Thyroid gland (tissue), 4 donors: ENCODE results near the gene RAMAC. TPM values are rescaled to one million over a fixed set of nuclear protein-coding genes. Genes with fewer than 3 reads are reported as not detected.

Experiments used
- DNase-seq, 2 donors: peaks; one replicate each; pipeline ENCODE4 v3.0.0-alpha.2; 2019
- H3K27ac ChIP-seq, 3 donors: fragments of 200-600 bp; sonication (generic); 1 replicate in 2 of 3; 2 replicates in 1 of 3; pipeline ENCODE4 v1.5.1; 2016 to 2019; ENCODE audit warnings: mild to moderate bottlenecking in 1 of 3, moderate library complexity in 1 of 3
- H3K27me3 ChIP-seq: fragments of 200-600 bp; sonication (generic); one replicate; pipeline ENCODE4 v1.5.1; 2019
- H3K36me3 ChIP-seq, 2 donors: fragments of 200-600 bp; sonication (generic); one replicate each; pipeline ENCODE4 v1.5.1; 2016 to 2019
- H3K4me1 ChIP-seq, 2 donors: fragments of 200-600 bp; sonication (generic); one replicate each; pipeline ENCODE4 v1.5.1; 2017 to 2019
- H3K4me3 ChIP-seq, 3 donors: fragments of 200-600 bp; sonication (generic); replicated peaks in 1 of 3; 1 replicate in 2 of 3; 2 replicates in 1 of 3; pipeline ENCODE4 v1.5.1; 2016; ENCODE audit warnings: mild to moderate bottlenecking in 1 of 3
- H3K9me3 ChIP-seq: fragments of 200-600 bp; sonication (generic); one replicate; pipeline ENCODE4 v1.5.1; 2017
- CTCF ChIP-seq, 6 experiments: fragments of 200-600 bp in 3 of 6; fragments of 450-650 bp in 3 of 6; sonication (generic) in 3 of 6; IDR thresholded peaks; one replicate each; pipeline ENCODE4 v1.5.1; 2016 to 2019; ENCODE audit warnings: antibody characterized with exemption in 6 of 6, mild to moderate bottlenecking in 2 of 6, inconsistent platforms in 1 of 6, moderate library complexity in 1 of 6
- POLR2A ChIP-seq, 2 donors: fragments of 450-650 bp; IDR thresholded peaks; one replicate each; pipeline ENCODE4 v1.6.1; 2017; ENCODE audit warnings: antibody characterized with exemption in 2 of 2, mild to moderate bottlenecking in 2 of 2, moderate library complexity in 1 of 2
- WGBS, 2 donors: methylation state at CpG; one replicate each; pipeline ENCODE4 v1.1.5; 2017; 5-methylcytosine and 5-hydroxymethylcytosine counted together
- intact Hi-C: fragments of 100-400 bp; cut with DNase I; formaldehyde crosslinking; loops from one replicate; pipeline ENCODE4 v1.15.1; 2023
- total RNA-seq, 4 donors: library from RNA; depleted of rRNA; stranded (reverse); fragments of >200 nt; gene quantifications; one replicate each; pipeline ENCODE4 v1.2.3, GENCODE V29; 2016

The RAMAC gene
- total RNA-seq, 4 donors from 2014 or later: 18.7 to 24.0 (median 22.0) TPM

- H3K4me1 ChIP-seq: peaks cover 5% of the 10 kb centered on the region in 2 donors
- DNase-seq: no peak
- H3K27me3 ChIP-seq: no peaks in the 10 kb centered on the region
- intact Hi-C loops: loop anchor here (10.0 kb wide), 1 partner anchor 64 kb away; no protein-coding TSS in a partner anchor
- TF ChIP-seq POLR2A (IDR thresholded peaks at IDR 0.05): no peak
- no peak for TF ChIP-seq CTCF (IDR thresholded peaks at IDR 0.05)
- no peaks in the 10 kb centered on the region for H3K36me3 ChIP-seq
- no peak overlapping the region for H3K27ac ChIP-seq
- H3K9me3 ChIP-seq: no peaks in the 10 kb centered on the region
- H3K4me3 ChIP-seq: no peak overlapping the region
- 52 to 54% methylated on average over 2 of the region's 2 CpGs for WGBS, 2 donors
Measured at GRCh38 chr15:82980981-82981380, 5.0 kb upstream of the RAMAC start.

GRCh38 chr15:82986442-82986780 lies 401 bp downstream of the RAMAC start:
- Histone ChIP-seq H3K27ac (peak overlapping the region in 2 of 3 donors; percentile 73 to 77), H3K27me3 (no peaks in the 10 kb centered on the region)
- peak; percentile 4 to 6 for DNase-seq

GRCh38 chr15:82992436-82992998 lies 6.5 kb downstream of the RAMAC start:
- 88 to 96% methylated on average over 3 of the region's 3 CpGs for WGBS, 2 donors
- H3K9me3 ChIP-seq: no peaks in the 10 kb centered on the region
- intact Hi-C loops: no loop called here

More at GRCh38 chr15:82986442-82986780, 401 bp downstream of the RAMAC start:
- TF ChIP-seq CTCF (IDR thresholded peaks at IDR 0.05) (no peak), POLR2A (IDR thresholded peaks at IDR 0.05) (no peak)
- 0 to 3% methylated on average over 12 of the region's 12 CpGs for WGBS, 2 donors
- intact Hi-C loops: loop anchor here (10.0 kb wide), 1 partner anchor 58 kb away; no protein-coding TSS in a partner anchor
- H3K9me3 ChIP-seq: no peaks in the 10 kb centered on the region
- H3K4me1 ChIP-seq: peaks cover 11 to 12% of the 10 kb centered on the region in 2 donors
- H3K4me3 ChIP-seq: peak overlapping the region; percentile 21 to 73 (median 63)
- H3K36me3 ChIP-seq: peaks cover 10 to 17% of the 10 kb centered on the region in 2 donors

GRCh38 chr15:82993144-82993543 lies 7.1 kb downstream of the RAMAC start:
- DNase-seq: no peak
- 69 to 74% methylated on average over 4 of the region's 4 CpGs for WGBS, 2 donors
- Histone ChIP-seq H3K4me3 (no peak overlapping the region), H3K27ac (no peak overlapping the region), H3K9me3 (no peaks in the 10 kb centered on the region), H3K27me3 (no peaks in the 10 kb centered on the region), H3K4me1 (no peaks in the 10 kb centered on the region), H3K36me3 (peaks cover 10 to 20% of the 10 kb centered on the region in 2 donors)
- TF ChIP-seq POLR2A (IDR thresholded peaks at IDR 0.05): no peak
- TF ChIP-seq CTCF (IDR thresholded peaks at IDR 0.05): no peak
- intact Hi-C loops: no loop called here

More at GRCh38 chr15:82992436-82992998, 6.5 kb downstream of the RAMAC start:
- no peak for DNase-seq
- H3K27ac ChIP-seq: no peak overlapping the region
- no peak for TF ChIP-seq POLR2A (IDR thresholded peaks at IDR 0.05)
- TF ChIP-seq CTCF (IDR thresholded peaks at IDR 0.05): no peak
- H3K4me3 ChIP-seq: no peak overlapping the region
- no peaks in the 10 kb centered on the region for H3K27me3 ChIP-seq
- peaks cover 10 to 20% of the 10 kb centered on the region in 2 donors for H3K36me3 ChIP-seq
- no peaks in the 10 kb centered on the region for H3K4me1 ChIP-seq

- no peak overlapping the region for H3K4me3 ChIP-seq
- peaks cover 3 to 5% of the 10 kb centered on the region in 2 donors for H3K4me1 ChIP-seq
- intact Hi-C loops: no loop called here
- H3K27ac ChIP-seq: no peak overlapping the region
- peaks cover 0 to 8% of the 10 kb centered on the region in 2 donors for H3K36me3 ChIP-seq
- TF ChIP-seq POLR2A (IDR thresholded peaks at IDR 0.05) (no peak), CTCF (IDR thresholded peaks at IDR 0.05) (no peak)
- no peaks in the 10 kb centered on the region for H3K9me3 ChIP-seq
- 87 to 95% methylated on average over 2 of the region's 2 CpGs for WGBS, 2 donors
- DNase-seq: no peak
- no peaks in the 10 kb centered on the region for H3K27me3 ChIP-seq
Measured at GRCh38 chr15:82995076-82995475, 9.1 kb downstream of the RAMAC start.
